Airway epithelial cell (primary cell): Measurements from ENCODE around the gene FLII. TPM values are rescaled to one million over a fixed set of nuclear protein-coding genes. Genes with fewer than 3 reads are reported as not detected.

Source experiments
- total RNA-seq: library from RNA; depleted of rRNA; stranded (reverse); fragments of >200 nt; gene quantifications from 2 replicates; pipeline ENCODE4 v1.2.3, GENCODE V29; 2015

Gene FLII
- total RNA-seq, result 275 and 343 TPM in 2 replicates

DNA sequence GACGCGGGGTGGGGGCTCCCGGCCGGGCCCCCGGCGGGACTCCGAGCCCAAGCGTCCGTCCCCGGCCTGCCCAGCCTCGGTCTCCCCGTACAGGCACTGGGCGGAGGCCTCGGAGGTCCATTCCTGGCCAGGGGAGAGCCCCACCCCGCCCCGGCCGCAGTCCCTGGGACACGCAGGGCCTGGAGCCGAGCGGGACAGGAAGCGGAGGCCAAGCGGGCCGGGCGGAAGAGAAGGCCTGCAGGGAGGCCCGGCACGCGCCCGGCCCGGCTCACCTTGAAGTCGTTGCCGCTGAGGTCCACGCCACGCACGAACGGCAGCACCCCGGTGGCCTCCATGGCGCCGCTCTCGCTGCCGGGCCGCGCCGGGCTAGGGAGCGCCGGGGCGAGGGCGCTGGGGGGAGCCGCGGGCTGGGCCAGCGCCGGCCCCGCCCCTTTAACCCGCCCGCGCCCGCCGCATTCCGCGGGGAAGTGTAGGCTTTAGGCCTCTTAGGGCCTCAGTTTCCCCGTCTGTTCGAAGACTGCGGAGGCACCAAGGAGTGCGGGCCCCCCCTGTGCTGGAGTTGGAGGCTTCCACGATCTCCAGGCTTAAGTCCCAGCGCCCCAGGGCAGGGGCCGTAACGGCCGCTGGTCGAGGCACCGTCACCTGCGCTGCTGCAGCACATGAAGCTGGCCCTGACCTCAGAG lies at the start of gene FLII:
Gene FLII, minus strand, starts transcription at position 383 of the 683 bp plus-strand sequence. Its CDS starts 48 bp downstream, at position 335.

DNA sequence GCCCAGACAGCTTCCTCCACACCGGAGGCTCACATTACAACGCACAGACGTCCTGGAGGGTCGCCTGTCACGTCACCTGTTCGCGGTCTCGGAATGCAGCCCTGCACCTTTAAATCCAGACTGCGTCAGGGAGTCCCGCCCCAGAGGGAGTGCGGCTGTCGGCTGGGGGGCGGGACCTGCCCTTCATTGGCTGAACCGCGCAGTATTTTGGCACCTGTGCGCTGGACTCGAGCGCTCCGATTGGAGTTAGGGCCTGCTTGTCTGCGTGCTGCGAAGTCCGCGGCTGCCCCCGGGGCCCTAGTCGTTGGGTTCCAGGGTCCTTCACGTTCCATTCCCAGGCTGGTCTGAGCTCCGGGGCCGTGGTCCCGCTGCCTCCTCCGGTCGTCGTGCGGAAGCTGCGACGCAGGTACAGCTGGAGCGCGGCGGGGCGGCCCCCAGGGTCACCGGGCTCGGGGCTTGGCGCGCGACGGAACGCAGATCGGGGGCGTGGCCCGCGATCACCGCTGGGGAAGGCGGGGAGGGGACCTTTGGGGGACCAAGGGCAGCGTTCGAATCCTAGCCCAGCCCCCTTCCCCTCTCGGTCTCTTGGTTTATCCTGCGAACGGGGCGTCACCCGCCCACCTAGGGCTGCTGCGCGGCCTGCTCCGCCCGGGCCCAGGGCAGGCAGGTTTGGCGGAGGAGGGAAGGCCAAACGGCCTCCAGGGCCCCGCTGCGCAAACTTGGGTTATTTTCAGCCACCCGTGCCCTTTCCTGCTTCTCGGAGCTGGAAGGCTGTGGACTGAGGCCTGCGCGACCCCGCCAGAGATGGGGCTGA lies 2.0 kb upstream of the FLII start, which contains the start of gene MIEF2:
Gene MIEF2, plus strand, starts transcription at position 331 of the 814 bp plus-strand sequence. CDS start 2,059 bp downstream, outside the sequence.

DNA sequence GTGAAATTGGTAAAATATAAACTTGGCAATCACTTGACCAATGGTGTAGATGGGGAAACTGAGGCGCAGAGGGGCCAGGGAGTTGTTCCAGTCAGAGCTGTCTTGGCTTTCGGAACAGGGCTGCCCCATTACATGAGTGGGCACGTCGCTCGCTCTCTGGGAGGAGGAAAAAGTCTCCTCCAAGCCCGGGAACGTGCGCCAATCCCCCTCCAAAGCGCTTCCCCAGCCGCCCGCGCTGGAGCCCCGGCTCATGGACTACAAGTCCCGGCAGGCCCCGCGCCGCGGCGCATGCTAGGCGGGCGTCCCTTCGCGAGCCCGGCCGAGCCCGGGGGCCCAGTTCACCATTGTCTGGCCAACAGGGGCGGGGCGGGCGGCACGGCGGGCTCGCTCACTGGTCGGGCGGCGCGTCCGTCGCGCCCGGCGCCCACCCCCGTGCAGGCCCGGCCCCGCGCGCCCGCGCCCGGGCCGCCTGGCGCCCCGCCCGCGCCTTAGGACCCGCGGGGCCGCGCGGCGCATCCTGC lies 33.4 kb downstream of the FLII start, which contains the start of gene LLGL1:
Gene LLGL1, plus strand, starts transcription at position 515 of the 521 bp plus-strand sequence. CDS start 48 bp downstream, outside the sequence.

Other genes with a start within 250 kb of the FLII start
- gene ATPAF2, start 219.6 kb downstream of the FLII start, total RNA-seq, result 11.6 and 15.6 TPM in 2 replicates
- 8.9 and 9.2 TPM in 2 replicates for gene GID4, start 219.3 kb downstream of the FLII start, total RNA-seq
- 38.4 and 42.7 TPM in 2 replicates for gene DRG2, start 170.8 kb downstream of the FLII start, total RNA-seq
- gene MYO15A, start 150.0 kb downstream of the FLII start, total RNA-seq, result 0.21 TPM in 1 of 2 replicates, not detected in the other
- gene ALKBH5, start 74.9 kb downstream of the FLII start, total RNA-seq, result 74.3 and 101 TPM in 2 replicates
- gene LLGL1, start 33.1 kb downstream of the FLII start, total RNA-seq, result 36.0 and 44.9 TPM in 2 replicates
- gene MIEF2, start 1.9 kb upstream of the FLII start, total RNA-seq, result 13.2 and 14.1 TPM in 2 replicates
- gene TOP3A, start 56.3 kb upstream of the FLII start, total RNA-seq, result 19.9 and 26.6 TPM in 2 replicates
- gene SMCR8, start 56.6 kb upstream of the FLII start, total RNA-seq, result 6.5 and 9.1 TPM in 2 replicates
- gene SHMT1, start 104.8 kb upstream of the FLII start, total RNA-seq, result 36.6 and 37.3 TPM in 2 replicates
- 1.8 and 1.9 TPM in 2 replicates for gene EVPLL, start 119.0 kb upstream of the FLII start, total RNA-seq
- 0.65 and 1.6 TPM in 2 replicates for gene LGALS9C, start 218.1 kb upstream of the FLII start, total RNA-seq